Nucleus accumbens (tissue), 56 donors: Measurements from ENCODE around the gene CLEC9A.
"Not testable (repeated sequence)": the region's sequence is repeated elsewhere in the genome, so short reads cannot be mapped to it uniquely, and the experiment has no call there.

Experiments
- DNase-seq, 56 donors: peaks; one replicate each; lab custom pipeline; 2025; lab: John Stamatoyannopoulos, UW

CLEC9A gene

DNA sequence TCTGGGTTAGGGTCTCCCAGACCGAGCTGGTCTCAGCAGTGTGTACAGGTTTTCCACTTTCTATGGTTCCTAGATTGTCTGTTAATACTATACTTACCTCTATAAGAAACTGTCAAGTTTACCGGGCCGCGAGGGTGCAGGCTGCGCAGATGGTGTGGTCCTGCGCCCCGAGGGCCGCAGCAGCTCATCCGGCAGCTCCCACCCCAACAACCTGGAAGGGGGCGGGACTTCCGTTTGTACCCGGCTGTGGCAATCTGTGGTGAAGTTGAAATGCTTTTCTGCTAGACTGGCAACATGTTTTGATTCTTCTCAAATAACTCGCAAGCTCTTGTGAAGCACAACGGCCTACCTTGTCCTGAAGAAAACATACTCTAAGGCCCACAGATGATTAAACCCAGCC, at the start of gene CLEC9A:
TSS of gene CLEC9A (plus strand) at position 237 of the 400 bp plus-strand sequence. CDS start 22,006 bp downstream, outside the sequence.
- DNase-seq, result no peak

- no peak for DNase-seq
These were observed 38.6 kb upstream of the CLEC9A start for GRCh38 chr12:9991876-9992275.

DNA sequence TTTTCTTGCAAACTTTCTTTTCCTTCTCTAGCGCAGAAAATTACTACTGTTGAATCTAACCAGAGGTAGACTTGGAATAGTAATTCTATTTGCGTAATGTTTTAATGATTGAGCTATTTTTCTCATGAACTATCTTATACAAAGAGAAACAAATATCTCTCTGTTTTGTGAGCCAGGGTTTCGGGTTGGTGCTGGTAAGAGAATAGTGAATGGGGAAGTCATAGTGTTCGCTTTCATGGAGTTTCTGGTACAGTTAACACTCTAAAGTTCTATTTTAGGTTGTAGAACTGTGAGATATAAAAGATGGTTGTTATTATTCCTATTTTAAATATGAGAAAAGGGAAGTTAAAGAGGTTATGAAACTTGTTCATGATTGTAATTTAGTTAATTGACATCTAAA, 38.2 kb upstream of the CLEC9A start:
- DNase-seq, result no peak

DNA sequence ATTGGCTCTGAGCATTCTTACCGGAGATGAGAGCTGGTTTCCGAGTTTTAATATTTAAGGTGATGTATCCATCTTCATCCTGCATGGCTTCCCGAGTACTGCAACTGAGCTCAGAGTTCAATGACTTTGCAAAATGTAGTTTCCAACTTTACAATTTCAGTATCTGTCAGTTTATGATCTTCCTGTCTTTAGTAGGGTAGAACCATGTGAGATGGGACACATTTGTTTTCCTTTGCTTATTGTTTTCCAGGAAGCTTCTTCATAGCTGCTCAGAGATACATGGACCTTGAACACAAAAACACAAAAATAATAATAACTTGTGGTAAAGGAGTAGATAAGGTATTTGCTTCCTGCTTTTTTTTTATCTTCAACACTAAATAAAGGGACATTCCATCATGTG, 31.5 kb upstream of the CLEC9A start, which contains the start of gene CLEC1B:
TSS of gene CLEC1B (minus strand) at position 106 of the 400 bp plus-strand sequence. CDS start at position 85, 21 bp downstream.
- no peak for DNase-seq

GRCh38 chr12:10001171-10001776, 29.2 kb upstream of the CLEC9A start:
- DNase-seq, result no peak

- DNase-seq, result peak in 11 of 56 donors; percentile 1 to 62 (median 5)
These were observed 17.7 kb upstream of the CLEC9A start for GRCh38 chr12:10012630-10013330.

DNA sequence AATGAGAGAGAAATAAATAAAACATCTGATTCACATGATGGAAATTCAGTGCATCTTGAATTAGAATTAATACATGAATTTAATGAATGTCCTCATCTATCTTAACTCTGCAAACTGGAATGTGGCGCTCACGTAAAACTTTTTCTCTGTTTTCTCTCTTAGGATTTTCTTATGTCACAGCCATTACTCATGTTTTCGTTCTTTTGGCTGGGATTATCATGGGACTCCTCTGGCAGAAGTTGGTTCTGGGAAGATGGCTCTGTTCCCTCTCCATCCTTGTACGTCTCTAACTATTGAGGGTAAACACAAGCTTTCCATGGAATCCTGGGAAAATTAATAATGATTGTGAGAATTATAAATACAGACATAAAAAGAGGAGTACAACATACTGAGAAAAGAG, 15.0 kb upstream of the CLEC9A start:
- no peak for DNase-seq

DNA sequence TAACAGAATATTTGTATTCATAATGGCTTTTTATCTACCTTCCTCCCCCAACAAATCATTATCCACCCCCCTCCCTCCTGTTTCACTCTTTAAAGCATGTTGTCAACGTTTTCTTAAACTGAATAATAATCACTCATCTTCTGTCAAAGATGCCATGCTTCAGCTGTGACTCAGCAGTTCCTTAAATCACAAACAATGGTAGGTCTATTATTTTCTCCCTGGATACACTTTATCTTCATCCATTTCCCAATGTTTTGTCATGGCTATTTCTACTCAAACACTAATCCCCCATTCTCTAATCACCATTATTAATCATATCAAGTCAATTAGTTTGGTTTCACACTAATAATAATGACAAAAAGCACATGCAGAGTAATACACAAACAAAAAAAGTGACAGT, 13.6 kb upstream of the CLEC9A start:
- no peak for DNase-seq

- no peak for DNase-seq
These were observed 12.1 kb upstream of the CLEC9A start for GRCh38 chr12:10018386-10018785.

GRCh38 chr12:10021342-10021741, 9.1 kb upstream of the CLEC9A start:
- DNase-seq, result no peak

- no peak for DNase-seq
These were observed 5.2 kb upstream of the CLEC9A start for GRCh38 chr12:10025236-10025635.

GRCh38 chr12:10026666-10027065, 3.8 kb upstream of the CLEC9A start:
- DNase-seq, result not testable (repeated sequence)

DNA sequence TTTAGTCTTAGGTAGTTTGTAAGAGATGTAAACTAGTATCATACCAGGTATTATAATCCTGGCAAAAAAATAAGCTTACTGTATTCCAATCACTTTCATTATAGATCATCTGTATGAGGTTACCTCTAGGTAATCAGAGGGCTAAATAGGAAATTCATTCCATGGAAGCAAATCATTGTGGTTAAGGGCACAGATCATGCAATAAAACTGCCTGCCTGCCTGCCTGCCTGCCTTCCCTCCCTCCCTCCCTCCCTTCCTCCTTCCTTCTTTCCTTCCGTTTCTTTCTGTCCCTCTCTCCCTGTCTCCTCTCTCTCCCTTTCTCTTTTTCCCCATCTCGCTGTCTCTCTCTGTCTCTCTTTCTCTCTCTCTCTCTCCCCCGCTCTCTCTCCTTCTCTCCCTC, 3.2 kb upstream of the CLEC9A start:
- no peak for DNase-seq

- no peak for DNase-seq
These were observed 2.8 kb upstream of the CLEC9A start for GRCh38 chr12:10027721-10028120.

GRCh38 chr12:10031321-10031720, 839 bp downstream of the CLEC9A start:
- DNase-seq, result no peak

GRCh38 chr12:10031771-10032175, 1.3 kb downstream of the CLEC9A start:
- DNase-seq, result no peak

DNA sequence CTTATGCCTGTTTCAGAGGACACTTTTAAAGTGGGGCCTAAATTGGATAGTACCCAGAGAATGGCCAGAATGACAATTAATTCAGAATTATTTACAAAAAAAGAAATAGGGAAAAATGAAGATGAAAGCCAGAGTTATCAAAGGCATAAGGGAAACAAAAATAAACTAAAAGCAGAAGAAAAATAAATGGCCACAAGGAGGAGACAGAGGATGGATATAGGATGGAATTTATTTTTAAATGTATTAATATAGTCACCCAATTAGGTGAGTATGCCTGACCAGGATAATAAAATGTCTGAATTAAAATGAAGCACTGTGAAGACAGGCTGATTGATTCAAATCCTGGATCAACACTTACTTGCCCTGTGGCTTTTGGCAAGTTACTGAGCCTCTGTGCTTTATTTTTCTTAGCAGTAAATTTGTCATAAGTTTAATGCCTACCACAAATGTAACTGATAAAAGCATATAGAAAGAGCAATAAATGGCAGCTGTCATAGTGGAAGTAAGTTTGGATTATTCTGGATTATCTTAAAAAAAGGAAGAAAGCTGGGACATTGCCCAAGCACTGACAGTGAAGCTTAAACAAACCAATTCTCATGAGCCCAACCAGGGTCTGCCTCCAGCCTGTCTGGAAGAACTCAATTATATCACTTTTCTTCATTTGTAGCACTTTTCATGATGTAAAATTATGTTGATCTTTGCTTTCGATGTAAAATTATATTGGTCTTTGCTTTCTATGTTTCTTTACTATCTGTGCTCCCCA, 3.5 kb downstream of the CLEC9A start:
- DNase-seq, result no peak

DNA sequence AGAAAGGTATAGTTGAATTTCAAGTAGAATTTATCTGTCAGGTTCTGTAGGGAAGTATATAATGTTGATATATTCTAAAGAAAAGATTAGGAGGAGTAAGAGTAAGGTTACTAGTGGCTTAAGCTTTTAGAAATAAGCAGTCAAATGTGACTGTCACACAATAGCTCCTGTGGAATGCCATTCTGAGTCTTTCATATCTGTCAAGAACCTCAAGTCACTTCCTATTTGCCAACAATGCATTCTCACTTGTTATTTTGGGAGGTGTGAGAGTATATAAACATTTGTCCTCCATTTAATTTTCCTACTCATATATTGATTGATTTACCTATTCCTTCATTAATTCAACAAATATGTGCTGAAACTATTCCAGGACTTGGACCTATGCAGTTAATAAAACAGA, 11.7 kb downstream of the CLEC9A start:
- no peak for DNase-seq

- DNase-seq, result no peak
These were observed 18.0 kb downstream of the CLEC9A start for GRCh38 chr12:10048526-10048925.

- DNase-seq, result no peak
These were observed 21.9 kb downstream of the CLEC9A start for GRCh38 chr12:10052193-10052913.

DNA sequence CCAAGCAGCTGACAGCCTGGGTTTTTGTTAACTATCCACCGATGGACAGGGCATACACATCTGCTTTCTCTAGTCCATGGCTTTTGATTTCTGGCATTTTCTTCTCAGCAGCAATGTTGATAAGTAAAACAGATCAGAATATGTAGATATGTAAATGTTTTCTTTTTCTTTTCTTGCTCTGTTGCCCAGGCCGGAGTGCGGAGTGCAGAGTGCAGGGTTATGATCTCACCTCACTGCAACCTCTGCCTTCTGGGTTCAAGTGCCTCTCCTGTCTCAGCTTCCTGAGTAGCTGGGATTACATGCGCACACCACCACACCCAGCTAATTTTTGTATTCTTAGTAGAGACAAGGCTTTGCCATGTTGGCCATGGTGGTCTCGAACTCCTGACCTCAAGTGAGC, 27.9 kb downstream of the CLEC9A start:
- DNase-seq, result no peak
